Measurements from ENCODE around the gene PAX8.
"Not testable (repeated sequence)": the region's sequence is repeated elsewhere in the genome, so short reads cannot be mapped to it uniquely, and the experiment has no call there.

Gene PAX8

GRCh38 chr2:113291191-113291590 is 12.5 kb upstream of the PAX8 start:
- Histone ChIP-seq H3K9me3 (ENCODE audit: low read depth, low read length) (no peaks in the 10 kb centered on the region), H3K9ac (ENCODE audit: insufficient read length) (no peak overlapping the region), H3K4me3 (no peak overlapping the region), H3K27ac (no peak overlapping the region), H3K36me3 (ENCODE audit: insufficient read depth, low read length) (no peaks in the 10 kb centered on the region)
- no peak for DNase-seq (ENCODE audit: low read depth, low spot score)
- TF ChIP-seq POLR2AphosphoS5 (IDR thresholded peaks at IDR 0.05; ENCODE audit: borderline replicate concordance, low read depth, low read length) (no peak), FOXP2 (optimal IDR thresholded peaks at IDR 0.05; ENCODE audit: control extremely low read depth, extremely low read length, insufficient read depth) (no peak), EZH2 (IDR thresholded peaks at IDR 0.05) (no peak)

- DNase-seq (ENCODE audit: low read depth, low spot score); H3K36me3 ChIP-seq (ENCODE audit: insufficient read depth, low read length); H3K4me3 ChIP-seq; H3K27ac ChIP-seq; H3K9ac ChIP-seq (ENCODE audit: insufficient read length); H3K9me3 ChIP-seq (ENCODE audit: low read depth, low read length): not testable (repeated sequence)
Observed at GRCh38 chr2:113288674-113289149, 10.0 kb upstream of the PAX8 start.

DNA sequence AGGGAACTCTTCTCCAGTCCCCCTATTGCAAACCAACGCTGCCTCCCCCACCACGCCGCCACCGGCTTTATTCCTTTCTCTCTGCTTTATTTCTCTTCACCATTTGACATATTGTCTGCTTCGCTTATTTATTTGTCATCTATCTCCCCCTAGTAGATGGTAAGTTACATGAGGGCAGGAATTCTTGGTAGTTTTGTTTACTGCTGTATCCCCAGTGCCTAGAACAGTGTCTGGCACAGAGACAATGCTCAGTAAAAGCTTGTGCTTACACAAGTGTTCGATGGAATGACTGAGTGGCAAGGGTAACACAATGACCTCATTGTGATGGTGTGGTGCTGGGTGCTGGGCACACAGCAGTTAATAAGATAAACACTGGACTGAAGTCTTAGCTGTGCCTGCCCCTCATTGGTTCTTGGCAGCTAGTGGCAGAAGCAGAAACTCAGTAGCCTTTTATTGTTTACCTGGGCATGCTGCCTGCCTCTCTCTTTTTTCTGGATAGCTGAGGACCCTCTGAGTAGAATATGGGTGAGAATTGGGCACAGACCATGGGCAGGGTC is 9.5 kb upstream of the PAX8 start:
- DNase-seq (ENCODE audit: low read depth, low spot score); H3K9ac ChIP-seq (ENCODE audit: insufficient read length); H3K36me3 ChIP-seq (ENCODE audit: insufficient read depth, low read length); H3K9me3 ChIP-seq (ENCODE audit: low read depth, low read length); H3K27ac ChIP-seq; H3K4me3 ChIP-seq: not testable (repeated sequence)

DNA sequence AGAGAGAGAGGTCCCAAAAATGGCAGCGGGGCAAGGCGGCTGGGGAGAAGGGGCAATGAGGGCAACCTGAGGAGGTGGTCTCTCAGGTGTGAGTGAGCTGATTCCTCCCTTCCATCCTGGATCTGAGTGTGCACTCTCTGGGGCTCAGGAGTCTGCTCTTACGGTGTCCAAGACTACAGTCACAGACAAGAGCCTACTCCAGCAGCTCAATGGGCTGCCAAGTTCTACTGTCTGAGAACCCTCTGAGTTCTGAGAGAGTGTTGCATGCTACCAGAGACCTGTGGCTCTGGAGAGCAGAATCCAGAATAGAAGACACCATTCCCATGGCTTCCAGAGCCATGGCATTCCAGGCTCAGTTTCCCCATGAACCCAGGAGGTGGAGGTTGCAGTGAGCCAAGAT is 7.1 kb upstream of the PAX8 start:
- Histone ChIP-seq H3K36me3 (ENCODE audit: insufficient read depth, low read length) (no peaks in the 10 kb centered on the region), H3K9ac (ENCODE audit: insufficient read length) (no peak overlapping the region), H3K27ac (no peak overlapping the region), H3K4me3 (no peak overlapping the region), H3K9me3 (ENCODE audit: low read depth, low read length) (no peaks in the 10 kb centered on the region)
- no peak for DNase-seq (ENCODE audit: low read depth, low spot score)
- TF ChIP-seq FOXP2 (optimal IDR thresholded peaks at IDR 0.05; ENCODE audit: control extremely low read depth, extremely low read length, insufficient read depth) = no peak
- no peak for TF ChIP-seq EZH2 (IDR thresholded peaks at IDR 0.05)
- TF ChIP-seq POLR2AphosphoS5 (IDR thresholded peaks at IDR 0.05; ENCODE audit: borderline replicate concordance, low read depth, low read length) = no peak

GRCh38 chr2:113284999-113285398 is 6.3 kb upstream of the PAX8 start:
- H3K9me3 ChIP-seq (ENCODE audit: low read depth, low read length); DNase-seq (ENCODE audit: low read depth, low spot score); H3K36me3 ChIP-seq (ENCODE audit: insufficient read depth, low read length); H3K4me3 ChIP-seq; H3K9ac ChIP-seq (ENCODE audit: insufficient read length); H3K27ac ChIP-seq: not testable (repeated sequence)

GRCh38 chr2:113284476-113284875 is 5.8 kb upstream of the PAX8 start:
- Histone ChIP-seq H3K36me3 (ENCODE audit: insufficient read depth, low read length) (no peaks in the 10 kb centered on the region), H3K4me3 (no peak overlapping the region), H3K9me3 (ENCODE audit: low read depth, low read length) (no peaks in the 10 kb centered on the region), H3K9ac (ENCODE audit: insufficient read length) (no peak overlapping the region), H3K27ac (no peak overlapping the region)
- TF ChIP-seq EZH2 (IDR thresholded peaks at IDR 0.05) (no peak), POLR2AphosphoS5 (IDR thresholded peaks at IDR 0.05; ENCODE audit: borderline replicate concordance, low read depth, low read length) (no peak), FOXP2 (optimal IDR thresholded peaks at IDR 0.05; ENCODE audit: control extremely low read depth, extremely low read length, insufficient read depth) (no peak)
- DNase-seq (ENCODE audit: low read depth, low spot score) = no peak

GRCh38 chr2:113283704-113284284 is 5.1 kb upstream of the PAX8 start:
- Histone ChIP-seq H3K27ac (no peak overlapping the region), H3K4me3 (no peak overlapping the region), H3K9me3 (ENCODE audit: low read depth, low read length) (no peaks in the 10 kb centered on the region), H3K36me3 (ENCODE audit: insufficient read depth, low read length) (no peaks in the 10 kb centered on the region), H3K9ac (ENCODE audit: insufficient read length) (no peak overlapping the region)
- DNase-seq (ENCODE audit: low read depth, low spot score) = no peak
- TF ChIP-seq FOXP2 (optimal IDR thresholded peaks at IDR 0.05; ENCODE audit: control extremely low read depth, extremely low read length, insufficient read depth) (no peak), EZH2 (IDR thresholded peaks at IDR 0.05) (no peak), POLR2AphosphoS5 (IDR thresholded peaks at IDR 0.05; ENCODE audit: borderline replicate concordance, low read depth, low read length) (no peak)

DNA sequence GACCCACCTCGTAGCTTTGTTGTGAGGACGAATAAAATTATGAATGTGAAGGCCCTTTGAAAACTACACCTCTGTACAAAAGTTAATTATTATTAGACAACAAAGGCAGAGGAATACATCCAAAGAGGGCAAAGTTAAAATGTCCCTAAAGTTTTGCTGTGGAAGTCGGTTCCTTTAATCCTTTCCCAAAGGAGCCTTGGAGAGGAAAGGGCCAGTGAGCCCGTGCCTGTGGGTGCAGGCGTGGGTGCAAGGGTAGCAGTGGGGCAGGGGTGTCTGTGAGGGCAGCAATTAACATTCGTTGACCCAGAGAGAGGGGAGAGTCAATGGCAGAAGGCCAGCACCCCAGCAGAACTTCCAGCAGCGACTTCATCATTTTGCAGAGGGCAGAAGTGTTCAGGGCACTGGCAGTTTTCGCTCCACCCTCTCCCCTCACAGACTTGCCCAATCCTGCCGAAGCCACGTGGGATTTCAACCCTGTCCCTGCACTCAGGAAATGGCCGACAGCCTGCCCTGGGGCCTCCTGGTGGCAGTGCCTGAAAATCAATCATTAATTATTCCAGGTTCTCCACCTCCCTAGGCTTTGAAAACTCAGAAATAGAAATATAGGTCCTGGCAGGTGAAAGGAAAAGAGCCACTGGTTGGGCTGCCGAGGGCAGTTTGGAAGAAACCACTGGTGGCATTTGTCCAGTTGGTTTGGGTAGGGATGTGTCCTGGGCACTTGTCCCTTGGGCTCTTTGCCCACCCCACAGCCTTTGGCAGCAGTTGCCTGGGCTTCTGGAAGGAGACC is 4.2 kb upstream of the PAX8 start:
- H3K36me3 ChIP-seq (ENCODE audit: insufficient read depth, low read length) = no peaks in the 10 kb centered on the region
- H3K27ac ChIP-seq = no peak overlapping the region
- no peaks in the 10 kb centered on the region for H3K9me3 ChIP-seq (ENCODE audit: low read depth, low read length)
- no peak for DNase-seq (ENCODE audit: low read depth, low spot score)
- H3K9ac ChIP-seq (ENCODE audit: insufficient read length) = no peak overlapping the region
- no peak overlapping the region for H3K4me3 ChIP-seq
- TF ChIP-seq EZH2 (IDR thresholded peaks at IDR 0.05) = no peak
- no peak for TF ChIP-seq FOXP2 (optimal IDR thresholded peaks at IDR 0.05; ENCODE audit: control extremely low read depth, extremely low read length, insufficient read depth)
- no peak for TF ChIP-seq POLR2AphosphoS5 (IDR thresholded peaks at IDR 0.05; ENCODE audit: borderline replicate concordance, low read depth, low read length)

All from SK-N-MC (cell line).